Mesodermal cell (in vitro differentiated cells): ENCODE measurements around the gene COL6A3.
A peak's percentile ranks its signal among the peaks of the same experiment; 100 is the strongest.
"Not testable (repeated sequence)": the region's sequence is repeated elsewhere in the genome, so short reads cannot be mapped to it uniquely, and the experiment has no call there.

ENCODE experiments used
- H3K27ac ChIP-seq: 2 replicates; pipeline ENCODE4 v1.7.0; 2013; ENCODE audit warnings: mild to moderate bottlenecking, low read depth, low read length, moderate library complexity; ENCODE audit not compliant: severe bottlenecking
- H3K36me3 ChIP-seq: 2 replicates; pipeline ENCODE4 v1.7.1; 2013; ENCODE audit warnings: mild to moderate bottlenecking, low read length, moderate library complexity; ENCODE audit not compliant: control insufficient read depth, insufficient read depth
- H3K4me1 ChIP-seq: one replicate; pipeline ENCODE4 v1.7.1; 2013; ENCODE audit warnings: mild to moderate bottlenecking, low read length; ENCODE audit not compliant: insufficient read depth, control insufficient read depth, poor library complexity, severe bottlenecking
- H3K4me3 ChIP-seq: 2 replicates; pipeline ENCODE4 v1.7.0; 2013; ENCODE audit warnings: low read length, control low read depth, mild to moderate bottlenecking; ENCODE audit not compliant: insufficient read depth, poor library complexity, severe bottlenecking; ENCODE audit errors: extremely low read depth
- H3K9me3 ChIP-seq: 2 replicates; pipeline ENCODE4 v1.7.1; 2013; ENCODE audit warnings: mild to moderate bottlenecking, low read length, moderate library complexity; ENCODE audit not compliant: control insufficient read depth
- WGBS, 2 experiments: methylation state at CpG; one replicate each; pipeline ENCODE4 v1.1.5; 2013; ENCODE audit warnings: missing lambda C conversion rate in 2 of 2; ENCODE audit not compliant: insufficient coverage in 2 of 2; 5-methylcytosine and 5-hydroxymethylcytosine counted together

COL6A3 gene

DNA sequence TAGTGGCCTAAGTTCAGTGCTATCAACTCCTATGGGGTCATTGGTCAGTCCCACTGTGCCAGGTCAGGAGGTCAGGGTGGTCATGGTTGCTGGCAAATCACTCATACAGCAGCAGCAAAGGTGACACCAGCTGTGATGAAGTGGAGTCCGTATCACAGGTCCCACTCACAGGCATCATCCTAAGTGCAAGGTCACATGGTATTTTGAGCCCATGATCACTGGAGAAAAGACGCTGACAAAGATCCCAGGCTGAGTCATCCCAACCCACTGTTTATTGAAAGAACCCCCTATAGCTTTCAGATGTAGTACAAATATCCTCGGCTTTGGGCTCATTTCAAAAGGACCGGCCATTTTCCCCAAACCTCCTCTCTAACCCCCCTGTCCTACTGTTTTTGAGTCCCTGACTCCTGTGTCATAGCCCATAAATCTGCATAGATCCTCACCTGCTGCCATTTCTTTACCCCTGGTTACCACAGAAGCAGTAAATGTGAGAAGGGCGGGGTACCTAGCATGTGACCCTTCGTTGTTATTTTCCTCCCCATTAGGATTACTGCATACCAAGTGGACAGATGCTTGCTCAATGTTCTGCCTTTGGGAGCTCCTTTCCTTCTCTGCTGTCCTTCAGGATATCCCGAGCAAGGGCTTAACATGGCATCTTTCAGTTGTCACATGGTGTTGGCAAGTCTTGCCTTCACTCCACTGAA is 107.7 kb downstream of the COL6A3 start:
- Histone ChIP-seq H3K36me3 (no peaks in the 10 kb centered on the region), H3K27ac (no peak overlapping the region), H3K9me3 (peaks cover 21% of the 10 kb centered on the region), H3K4me1 (peaks cover 24% of the 10 kb centered on the region), H3K4me3 (no peak overlapping the region)
- WGBS, 2 experiments = 88% methylated on average over 6 to 7 of the region's 7 CpGs

DNA sequence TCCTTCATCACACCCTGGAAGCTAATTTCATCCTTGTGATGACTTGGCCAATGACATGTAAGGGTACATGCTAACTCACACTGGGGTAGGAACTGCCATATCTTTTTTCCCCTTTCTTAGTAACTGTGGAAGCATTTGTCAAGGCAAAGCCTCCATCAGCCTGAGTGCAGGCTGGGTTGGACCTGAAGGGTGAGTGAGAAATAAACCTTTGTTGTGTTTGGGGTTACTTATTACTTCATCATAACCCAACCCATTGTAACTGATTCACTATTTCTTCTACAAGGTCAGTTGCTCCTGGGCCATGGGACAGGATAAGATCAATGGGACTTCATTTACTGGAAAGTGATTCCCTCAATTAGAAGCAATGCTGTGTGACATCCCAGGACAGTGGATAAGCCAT is 108.4 kb downstream of the COL6A3 start:
- Histone ChIP-seq H3K4me1 (peaks cover 19% of the 10 kb centered on the region), H3K36me3 (no peaks in the 10 kb centered on the region), H3K27ac (no peak overlapping the region), H3K4me3 (no peak overlapping the region), H3K9me3 (peaks cover 21% of the 10 kb centered on the region)

DNA sequence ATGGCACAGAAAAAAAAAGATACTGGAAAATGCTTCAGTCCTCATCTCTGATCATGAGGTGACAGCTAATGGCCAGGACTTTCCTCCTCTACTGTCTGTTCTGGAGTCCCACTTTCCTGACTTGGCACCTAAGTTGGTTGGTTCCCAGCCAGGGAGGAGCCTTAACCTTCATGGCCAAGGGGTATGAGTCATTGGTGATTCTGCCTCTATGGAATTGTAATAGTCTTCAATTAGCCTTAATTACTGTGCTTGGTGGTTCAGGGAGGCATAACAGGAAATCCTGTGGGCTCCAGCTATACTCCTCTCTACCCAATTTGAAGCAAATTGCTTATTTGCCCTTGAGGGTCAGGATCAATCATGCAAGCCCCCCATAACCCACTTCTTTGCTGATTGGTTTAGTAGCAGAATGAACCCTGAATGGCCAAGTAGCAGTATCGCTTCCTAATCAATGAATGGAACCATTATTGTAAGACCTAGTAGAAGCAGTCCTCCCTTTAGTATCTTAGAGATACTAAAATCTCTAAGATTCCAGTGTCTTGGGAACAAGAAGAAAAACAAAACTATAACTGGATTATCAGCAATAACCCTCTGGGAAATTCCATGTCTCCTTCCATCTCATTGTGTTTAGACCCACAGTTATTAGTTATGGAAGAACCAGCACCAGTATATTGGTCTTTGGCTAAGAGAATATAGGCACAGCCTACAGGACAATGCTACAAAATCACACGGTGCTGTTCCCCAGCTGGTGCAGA is 109.0 kb downstream of the COL6A3 start:
- H3K36me3 ChIP-seq = no peaks in the 10 kb centered on the region
- H3K9me3 ChIP-seq = peaks cover 21% of the 10 kb centered on the region
- H3K4me3 ChIP-seq = no peak overlapping the region
- H3K4me1 ChIP-seq = peaks cover 18% of the 10 kb centered on the region
- WGBS, 2 experiments = 100% methylated on average over 1 of the region's 2 CpGs; no CpG with 5 or more reads in 1 of the 2 experiments
- H3K27ac ChIP-seq = peak overlapping the region; percentile 10

DNA sequence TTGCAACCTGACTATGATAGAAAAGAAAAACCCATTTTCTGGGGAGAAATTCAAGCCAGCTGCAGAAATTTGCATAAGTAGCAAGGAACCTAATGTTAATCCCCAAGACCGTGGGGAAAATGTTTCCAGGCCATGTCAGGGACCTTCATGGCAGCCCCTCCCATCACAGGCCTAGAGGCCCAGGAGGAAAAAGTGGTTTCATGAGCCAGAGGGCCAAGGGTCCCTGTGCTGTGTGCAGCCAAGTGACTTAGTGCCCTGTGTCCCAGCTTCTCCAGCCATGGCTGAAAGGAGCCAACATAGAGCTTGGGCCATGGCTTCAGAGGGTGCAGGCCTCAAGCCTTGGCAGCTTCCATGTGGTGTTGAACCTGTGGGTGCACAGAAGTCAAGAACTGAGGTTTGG is 110.7 kb downstream of the COL6A3 start:
- not testable (repeated sequence) for H3K4me3 ChIP-seq, H3K27ac ChIP-seq, H3K36me3 ChIP-seq
- H3K4me1 ChIP-seq = peaks cover 26% of the 10 kb centered on the region
- WGBS, 2 experiments = 63 to 73% methylated on average over 1 of the region's 1 CpG
- H3K9me3 ChIP-seq = peaks cover 21% of the 10 kb centered on the region

DNA sequence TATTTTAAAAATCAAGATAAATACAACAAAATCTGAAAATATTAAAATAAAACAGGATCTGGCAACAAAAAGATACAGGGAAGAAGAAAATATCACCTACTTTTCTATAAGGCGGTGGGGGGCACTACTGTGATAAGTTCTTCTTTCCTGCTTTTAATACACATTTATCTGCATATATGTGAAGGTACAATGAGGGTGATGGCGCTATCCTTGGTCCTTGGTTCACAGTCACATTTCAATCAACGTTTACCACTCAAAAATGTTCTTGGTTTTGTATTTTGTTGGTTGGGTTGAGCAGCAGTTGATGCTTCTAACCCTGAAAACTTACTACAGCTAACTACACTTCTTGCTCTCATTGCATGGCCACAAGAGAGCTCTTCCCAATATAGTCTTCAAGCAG is 112.4 kb downstream of the COL6A3 start:
- no CpG with 5 or more reads among the region's 3 CpGs for WGBS, 2 experiments
- no peak overlapping the region for H3K27ac ChIP-seq
- H3K4me1 ChIP-seq = peaks cover 42% of the 10 kb centered on the region

DNA sequence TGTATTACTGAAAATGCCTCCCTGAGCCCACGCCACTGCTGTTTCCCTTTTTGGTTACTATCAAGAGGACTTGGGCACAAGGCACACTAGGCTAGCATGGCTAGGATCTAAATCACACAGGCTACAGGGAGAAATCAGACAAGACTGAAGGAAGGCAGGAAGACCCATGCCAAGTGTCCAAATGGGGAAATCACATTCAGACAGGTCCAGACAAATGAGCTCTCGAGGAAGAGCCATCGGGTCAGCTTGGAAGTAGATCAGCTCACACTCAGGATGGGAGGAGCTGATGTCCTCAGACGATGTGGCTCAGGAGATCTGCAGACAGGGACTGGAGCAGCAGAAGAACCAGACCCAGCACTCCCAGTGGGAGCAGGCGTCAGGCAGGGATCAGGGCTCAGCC is 113.2 kb downstream of the COL6A3 start:
- WGBS, 2 experiments = 91 to 96% methylated on average over 5 of the region's 5 CpGs
- no peak overlapping the region for H3K27ac ChIP-seq
- no peak overlapping the region for H3K4me3 ChIP-seq
- peaks cover 21% of the 10 kb centered on the region for H3K9me3 ChIP-seq
- peaks cover 40% of the 10 kb centered on the region for H3K4me1 ChIP-seq
- H3K36me3 ChIP-seq = no peaks in the 10 kb centered on the region

More for the DNA sequence above, 112.4 kb downstream of the COL6A3 start:
- H3K9me3 ChIP-seq = peaks cover 21% of the 10 kb centered on the region
- H3K36me3 ChIP-seq = no peaks in the 10 kb centered on the region
- no peak overlapping the region for H3K4me3 ChIP-seq

DNA sequence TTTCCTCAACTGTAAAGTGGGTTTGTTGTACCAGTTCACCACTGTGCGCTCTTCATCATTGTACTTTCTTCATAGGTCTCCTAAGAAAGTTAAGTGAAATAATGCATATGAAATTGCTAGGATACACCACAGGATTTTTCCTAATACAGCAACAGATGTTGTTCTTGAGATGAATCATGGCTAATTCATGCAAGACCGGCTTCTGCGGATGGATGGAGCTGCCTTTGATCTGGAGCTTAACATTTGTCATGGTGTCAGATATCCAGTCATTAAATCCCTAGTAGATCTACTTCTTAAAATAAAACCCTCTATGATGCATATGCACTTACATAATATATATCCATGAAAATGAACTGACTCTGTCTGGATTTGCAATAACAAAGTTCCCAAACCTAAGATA is 114.1 kb downstream of the COL6A3 start:
- H3K4me1 ChIP-seq = peaks cover 39% of the 10 kb centered on the region
- no peaks in the 10 kb centered on the region for H3K36me3 ChIP-seq
- WGBS, 2 experiments = 79 to 80% methylated on average over 2 of the region's 3 CpGs
- peak overlapping the region; percentile 93 for H3K27ac ChIP-seq
- no peak overlapping the region for H3K4me3 ChIP-seq
- H3K9me3 ChIP-seq = peaks cover 19% of the 10 kb centered on the region

DNA sequence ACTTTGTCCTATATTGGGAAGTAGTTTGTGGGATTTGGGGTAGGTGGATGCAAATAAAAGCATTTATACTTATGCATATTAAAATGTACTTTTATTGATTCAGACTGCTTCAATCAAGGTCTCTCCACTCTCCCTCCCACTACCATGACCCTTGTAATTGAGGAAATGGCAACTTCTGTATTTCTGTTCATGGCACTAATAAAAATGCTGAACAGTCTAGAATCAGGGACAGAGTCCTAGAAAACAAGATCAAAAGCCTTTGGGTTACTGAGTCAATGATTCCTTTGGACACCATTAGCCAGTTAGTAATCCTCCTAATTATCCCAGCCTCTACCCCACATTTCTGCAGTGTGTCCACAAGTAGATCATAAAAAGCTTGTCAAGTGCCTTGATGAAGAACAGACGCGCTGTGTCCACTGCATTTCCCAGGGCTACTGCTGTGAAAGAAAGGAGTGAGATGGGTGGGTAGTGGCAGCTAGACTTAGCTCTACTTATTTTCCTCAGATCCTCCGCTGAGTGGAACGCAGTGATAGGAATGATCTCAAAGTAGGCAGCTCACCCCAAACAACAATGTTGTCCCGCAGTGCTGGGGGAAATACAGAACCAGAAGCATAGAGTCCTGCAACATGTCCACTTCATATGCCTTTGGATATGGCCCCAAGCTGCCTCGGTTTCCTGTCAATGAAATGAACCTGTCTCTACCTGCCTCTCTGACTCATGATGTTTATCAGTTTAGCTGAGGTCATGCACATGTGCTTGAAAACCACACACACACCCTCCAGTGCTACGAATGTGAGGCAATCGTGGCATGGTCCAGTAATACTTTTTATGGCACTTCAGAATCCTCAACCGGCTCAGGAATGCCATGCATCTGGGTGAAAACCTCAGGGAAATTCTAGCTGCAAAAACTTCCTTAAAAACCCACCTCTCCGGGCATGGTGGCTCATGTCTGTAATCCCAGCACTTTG is 115.5 kb downstream of the COL6A3 start:
- Histone ChIP-seq H3K9me3 (peaks cover 10% of the 10 kb centered on the region), H3K27ac (peak overlapping the region; percentile 93), H3K4me3 (no peak overlapping the region), H3K36me3 (no peaks in the 10 kb centered on the region), H3K4me1 (peaks cover 46% of the 10 kb centered on the region)
- 85 to 90% methylated on average over 8 to 9 of the region's 10 CpGs for WGBS, 2 experiments

DNA sequence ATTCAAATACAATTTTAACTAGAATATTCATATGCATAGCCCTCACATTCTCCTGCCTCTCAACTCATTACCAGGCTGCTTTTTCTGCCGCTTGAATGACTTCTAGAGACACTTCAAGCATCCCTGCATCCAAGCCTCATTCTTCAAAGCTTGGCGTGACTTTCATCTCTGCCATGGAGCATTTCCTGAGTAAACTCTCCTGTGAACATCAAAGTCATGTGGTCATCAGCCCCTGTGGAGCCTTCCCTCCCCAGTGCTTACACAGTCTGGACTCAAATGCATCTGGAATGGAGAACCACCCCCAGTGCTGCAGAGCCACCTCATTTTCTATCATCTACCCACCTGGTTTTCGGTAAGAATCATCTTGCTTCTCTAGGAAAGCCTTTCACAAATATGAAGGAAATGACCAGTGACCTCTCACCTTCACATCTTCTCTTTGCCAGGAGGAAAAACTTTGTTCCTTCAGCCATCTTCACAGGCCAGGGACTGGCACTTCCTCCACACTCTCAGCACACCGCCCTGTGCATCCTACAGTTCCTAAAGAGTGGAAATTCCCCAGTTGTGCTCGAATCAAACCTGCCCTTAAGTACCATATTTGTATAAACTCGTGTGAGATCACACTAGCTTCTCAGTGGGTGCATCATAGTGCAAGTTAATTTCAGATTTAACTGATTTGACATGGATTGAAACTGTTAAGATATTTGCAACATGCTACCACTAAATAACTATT is 116.4 kb downstream of the COL6A3 start:
- Histone ChIP-seq H3K4me1 (peaks cover 46% of the 10 kb centered on the region), H3K4me3 (no peak overlapping the region), H3K27ac (peak overlapping the region; percentile 93), H3K36me3 (no peaks in the 10 kb centered on the region), H3K9me3 (peaks cover 14% of the 10 kb centered on the region)
- WGBS, 2 experiments = 81 to 87% methylated on average over 5 to 6 of the region's 6 CpGs

DNA sequence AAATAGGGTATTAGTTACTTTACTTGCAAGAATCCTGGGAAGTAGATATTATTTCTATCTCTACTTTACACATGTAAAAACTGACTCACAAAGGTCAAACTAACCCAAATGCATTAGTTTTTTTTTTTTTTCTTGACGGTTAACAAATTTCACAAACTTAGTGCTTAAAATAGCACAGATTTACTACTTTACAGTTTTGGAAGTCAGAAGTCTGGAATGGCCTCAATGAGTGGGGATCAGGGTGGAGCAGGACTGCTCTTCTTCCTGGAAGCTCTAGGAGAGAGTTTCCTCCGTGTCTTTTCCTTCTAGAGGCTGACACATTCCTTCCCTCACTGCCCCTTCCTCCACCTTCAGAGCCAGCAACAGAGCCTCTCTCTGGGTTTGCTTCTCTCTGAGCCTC is 117.2 kb downstream of the COL6A3 start:
- 0% methylated on average over 1 of the region's 2 CpGs; no CpG with 5 or more reads in 1 of the 2 experiments for WGBS, 2 experiments
- Histone ChIP-seq H3K36me3 (no peaks in the 10 kb centered on the region), H3K9me3 (peaks cover 8% of the 10 kb centered on the region), H3K4me3 (no peak overlapping the region), H3K27ac (peak overlapping the region; percentile 93), H3K4me1 (peaks cover 47% of the 10 kb centered on the region)
